BLaER1 treated with 17β-estradiol and CSF1 and Interleukin-3, amounts not matched to agents 10 nM and 100 nM (cell line): ENCODE measurements around the gene QKI.

ENCODE experiments used
- H3K27ac ChIP-seq, 11 experiments: shearing (Covaris generic); formaldehyde crosslinking; 2 replicates each; pipeline ENCODE4 v1.8.1; 2022
- H3K27me3 ChIP-seq, 11 experiments: shearing (Covaris generic); formaldehyde crosslinking; 2 replicates each; pipeline ENCODE4 v1.8.1; 2022
- H3K36me3 ChIP-seq, 11 experiments: shearing (Covaris generic); formaldehyde crosslinking; 2 replicates each; pipeline ENCODE4 v1.8.1; 2022
- H3K4me1 ChIP-seq, 10 experiments: shearing (Covaris generic); formaldehyde crosslinking; 2 replicates each; pipeline ENCODE4 v1.8.1; 2022
- H3K4me2 ChIP-seq, 11 experiments: shearing (Covaris generic); formaldehyde crosslinking; 2 replicates each; pipeline ENCODE4 v1.8.1; 2022
- H3K4me3 ChIP-seq, 10 experiments: shearing (Covaris generic); formaldehyde crosslinking; 2 replicates each; pipeline ENCODE4 v1.8.1; 2022
- H3K9ac ChIP-seq, 11 experiments: shearing (Covaris generic); formaldehyde crosslinking; 2 replicates each; pipeline ENCODE4 v1.8.1; 2022
- H3K9me3 ChIP-seq, 11 experiments: shearing (Covaris generic); formaldehyde crosslinking; replicated peaks in 1 of 11; 2 replicates each; pipeline ENCODE4 v1.8.1; 2022
- H4K20me1 ChIP-seq, 11 experiments: shearing (Covaris generic); formaldehyde crosslinking; 2 replicates each; pipeline ENCODE4 v1.8.1; 2022
- Cebpa-rat ChIP-seq, 11 experiments: shearing (Covaris generic); IDR thresholded peaks; 2 replicates each; pipeline ENCODE4 v1.8.1; 2022

QKI gene

DNA sequence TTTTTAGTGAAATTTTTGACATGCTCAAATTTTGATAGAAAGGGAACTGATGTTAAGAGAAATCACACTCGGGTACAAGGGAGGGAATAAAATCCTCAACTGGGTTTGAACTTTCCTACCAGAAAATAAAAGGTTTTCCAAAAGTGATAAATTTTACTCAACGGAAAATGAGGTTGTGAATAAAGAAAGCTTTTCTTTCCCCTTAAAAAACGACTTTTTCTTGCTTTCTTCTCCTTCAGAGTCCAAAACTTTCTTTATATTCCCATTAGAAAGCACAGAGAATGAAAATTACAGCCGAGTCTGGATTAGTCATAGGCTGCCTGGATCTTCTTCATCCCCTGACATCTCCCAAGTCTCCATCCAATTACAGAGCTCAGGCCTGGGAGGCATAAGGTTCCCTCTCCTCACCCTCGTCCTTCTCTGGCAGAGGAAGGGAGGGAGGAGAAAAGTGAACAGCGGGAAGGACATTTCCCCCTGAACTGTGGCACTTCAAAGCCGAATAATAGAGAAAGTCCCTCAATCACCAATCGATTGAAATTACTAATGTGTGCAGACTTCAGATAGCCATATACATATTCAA is 28.1 kb upstream of the QKI start:
- Histone ChIP-seq H3K27ac (no peak overlapping the region), H3K9me3 (peaks cover 11 to 23% (median 15%) of the 10 kb centered on the region in 11 experiments), H3K27me3 (no peaks in the 10 kb centered on the region), H4K20me1 (no peaks in the 10 kb centered on the region), H3K4me1 (peaks cover 12 to 33% (median 20%) of the 10 kb centered on the region in 10 experiments), H3K4me3 (no peak overlapping the region), H3K4me2 (no peak overlapping the region), H3K36me3 (no peaks in the 10 kb centered on the region; a peak in 1 of 22 replicates), H3K9ac (no peak overlapping the region)
- no peak for TF ChIP-seq Cebpa-rat (IDR thresholded peaks at IDR 0.05)

DNA sequence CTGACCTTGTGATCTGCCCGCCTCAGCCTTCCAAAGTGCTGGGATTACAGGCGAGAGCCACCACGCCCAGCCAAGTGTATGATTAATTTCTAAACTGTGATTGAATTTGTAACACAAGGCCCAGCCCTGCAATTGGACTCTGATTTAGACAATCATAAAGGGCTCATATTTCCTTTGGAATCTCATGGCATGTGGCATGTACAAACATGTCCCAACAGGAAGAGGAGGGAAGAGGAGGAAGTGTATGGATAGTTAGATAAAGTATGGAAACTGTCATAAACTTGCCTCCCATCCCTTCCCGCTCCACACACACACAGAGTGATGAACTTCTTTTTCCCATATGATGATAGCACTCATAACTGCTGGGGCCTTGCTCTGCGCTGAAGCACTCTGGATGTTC is 27.2 kb upstream of the QKI start:
- peaks cover 12 to 33% (median 20%) of the 10 kb centered on the region in 10 experiments for H3K4me1 ChIP-seq
- no peak overlapping the region for H3K4me3 ChIP-seq
- no peak for TF ChIP-seq Cebpa-rat (IDR thresholded peaks at IDR 0.05)
- peaks cover 11 to 23% (median 15%) of the 10 kb centered on the region in 11 experiments for H3K9me3 ChIP-seq
- H3K27me3 ChIP-seq = no peaks in the 10 kb centered on the region
- H3K36me3 ChIP-seq = no peaks in the 10 kb centered on the region; a peak in 1 of 22 replicates
- no peak overlapping the region for H3K9ac ChIP-seq
- H3K4me2 ChIP-seq = peak overlapping the region; percentile 9 to 51 (median 38); a peak in 12 of 22 replicates
- no peak overlapping the region for H3K27ac ChIP-seq
- H4K20me1 ChIP-seq = no peaks in the 10 kb centered on the region

DNA sequence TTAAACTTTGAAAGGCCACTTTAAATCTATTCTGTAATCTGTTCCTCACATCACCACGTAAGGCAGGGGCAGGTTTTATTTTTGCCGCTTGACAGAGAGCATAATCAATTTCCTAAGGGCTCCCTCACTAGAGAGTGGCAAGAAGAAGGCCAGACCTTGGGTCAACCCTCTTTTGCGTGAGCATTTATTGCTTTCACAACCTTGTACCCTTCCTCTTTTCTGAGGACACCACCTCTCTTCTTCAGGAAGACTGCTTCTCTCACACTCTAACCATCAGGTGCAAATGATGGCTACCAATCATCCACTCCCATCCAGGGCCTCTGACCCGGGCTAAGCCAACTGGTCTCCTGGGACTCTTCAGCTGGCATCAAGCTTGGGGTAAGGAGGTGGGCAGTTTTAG is 25.2 kb upstream of the QKI start:
- no peak overlapping the region for H3K9ac ChIP-seq
- peaks cover 12 to 37% (median 19%) of the 10 kb centered on the region in 10 experiments for H3K4me1 ChIP-seq
- no peaks in the 10 kb centered on the region for H4K20me1 ChIP-seq
- H3K27ac ChIP-seq = no peak overlapping the region
- no peaks in the 10 kb centered on the region for H3K27me3 ChIP-seq
- TF ChIP-seq Cebpa-rat (IDR thresholded peaks at IDR 0.05) = no peak
- peak overlapping the region in 2 of 11 experiments; percentile 4 to 15; a peak in 2 of 22 replicates for H3K4me2 ChIP-seq
- no peaks in the 10 kb centered on the region for H3K36me3 ChIP-seq
- H3K4me3 ChIP-seq = no peak overlapping the region
- peaks cover 0 to 5% (median 0%) of the 10 kb centered on the region in 11 experiments; a peak in 6 of 22 replicates for H3K9me3 ChIP-seq

DNA sequence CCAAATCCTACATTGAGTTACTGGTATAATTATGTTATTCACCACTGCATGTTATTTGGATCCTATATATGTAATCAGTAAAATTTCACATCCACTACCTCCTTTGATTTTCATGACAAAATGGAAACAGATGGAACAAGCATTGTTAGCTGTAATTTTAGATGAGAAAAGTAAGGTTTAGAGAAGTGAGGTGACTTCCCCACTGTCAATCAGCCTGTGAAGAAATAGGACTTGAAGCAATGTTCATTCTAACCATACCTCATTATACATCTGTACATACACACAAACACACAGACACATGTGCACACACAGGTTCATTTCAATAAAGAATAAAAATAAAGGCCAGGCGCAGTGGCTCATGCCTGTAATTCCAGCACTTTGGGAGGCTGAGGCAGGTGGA is 23.7 kb upstream of the QKI start:
- Histone ChIP-seq H4K20me1 (no peaks in the 10 kb centered on the region), H3K4me1 (peaks cover 12 to 37% (median 17%) of the 10 kb centered on the region in 10 experiments), H3K9me3 (no peaks in the 10 kb centered on the region), H3K4me3 (no peak overlapping the region), H3K27me3 (no peaks in the 10 kb centered on the region), H3K4me2 (no peak overlapping the region), H3K9ac (no peak overlapping the region), H3K27ac (no peak overlapping the region), H3K36me3 (no peaks in the 10 kb centered on the region)
- TF ChIP-seq Cebpa-rat (IDR thresholded peaks at IDR 0.05) = no peak

DNA sequence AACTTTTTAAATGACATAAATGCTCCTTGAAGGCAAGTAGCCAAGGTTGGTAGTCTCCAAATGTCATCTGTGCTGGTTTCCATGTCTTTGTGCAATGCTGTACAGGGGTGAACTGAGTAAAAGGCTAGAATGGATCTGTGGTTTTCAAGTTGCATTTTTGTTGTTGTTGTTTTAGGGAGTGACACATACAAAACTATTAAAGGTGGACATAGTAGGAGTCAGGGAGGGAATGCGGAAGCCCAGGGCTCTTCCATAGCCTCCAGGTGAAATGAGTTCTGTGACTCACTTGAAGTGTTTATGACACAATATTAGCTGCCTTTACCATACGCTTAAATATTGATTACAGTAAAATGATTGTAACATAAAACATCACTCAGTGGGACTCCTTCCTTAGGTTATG is 22.5 kb upstream of the QKI start:
- Histone ChIP-seq H3K4me3 (no peak overlapping the region), H3K27ac (no peak overlapping the region), H3K27me3 (no peaks in the 10 kb centered on the region), H3K4me1 (peaks cover 21 to 46% (median 24%) of the 10 kb centered on the region in 10 experiments), H3K9ac (no peak overlapping the region), H3K9me3 (no peaks in the 10 kb centered on the region), H4K20me1 (no peaks in the 10 kb centered on the region), H3K36me3 (no peaks in the 10 kb centered on the region), H3K4me2 (no peak overlapping the region)
- TF ChIP-seq Cebpa-rat (IDR thresholded peaks at IDR 0.05) = no peak

DNA sequence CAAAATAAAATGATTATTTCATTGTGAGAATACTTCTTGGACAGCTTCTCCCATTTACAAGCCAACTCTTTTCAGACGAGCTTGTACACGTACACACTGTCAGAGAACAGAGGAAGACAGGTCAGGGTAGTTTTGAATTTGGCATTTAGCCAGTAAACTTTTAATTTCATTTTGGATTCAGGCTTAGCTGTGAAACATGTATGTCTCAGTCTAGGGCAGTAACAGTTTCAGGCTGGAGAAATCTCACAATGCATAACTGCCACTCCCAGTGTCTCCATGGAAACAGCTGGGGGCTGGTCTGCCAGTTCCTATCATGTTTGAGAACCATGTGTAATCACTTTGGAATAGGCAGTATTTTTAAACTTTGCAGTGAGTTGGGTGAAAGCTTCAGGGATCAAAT is 22.0 kb upstream of the QKI start:
- Histone ChIP-seq H3K4me3 (no peak overlapping the region), H4K20me1 (no peaks in the 10 kb centered on the region), H3K27ac (no peak overlapping the region), H3K36me3 (no peaks in the 10 kb centered on the region), H3K9me3 (no peaks in the 10 kb centered on the region), H3K9ac (no peak overlapping the region), H3K27me3 (no peaks in the 10 kb centered on the region), H3K4me1 (peaks cover 16 to 46% (median 20%) of the 10 kb centered on the region in 10 experiments), H3K4me2 (peak overlapping the region in 3 of 11 experiments; percentile 8 to 32 (median 25); a peak in 3 of 22 replicates)
- no peak for TF ChIP-seq Cebpa-rat (IDR thresholded peaks at IDR 0.05)

DNA sequence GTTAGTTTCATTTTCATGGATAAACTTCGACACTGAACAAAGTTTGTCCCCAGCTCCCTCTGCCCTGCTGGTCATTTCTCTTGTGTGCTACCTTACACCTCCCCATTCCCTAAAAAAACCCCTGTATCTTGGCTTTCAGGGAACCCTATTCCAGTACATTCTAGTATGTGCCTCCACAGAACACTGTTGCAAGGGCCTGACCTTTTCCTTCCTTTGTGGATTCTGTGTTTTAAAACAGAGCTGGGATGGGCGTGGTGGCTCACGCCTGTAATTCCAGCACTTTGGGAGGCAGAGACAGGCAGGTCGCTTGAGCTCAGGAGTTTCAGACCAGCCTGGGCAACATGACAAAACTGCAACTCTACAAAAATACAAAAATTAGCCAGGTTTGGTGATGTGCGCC is 20.6 kb upstream of the QKI start:
- H3K4me1 ChIP-seq = peaks cover 9 to 52% (median 15%) of the 10 kb centered on the region in 10 experiments
- no peak overlapping the region for H3K27ac ChIP-seq
- no peaks in the 10 kb centered on the region for H3K27me3 ChIP-seq
- no peak overlapping the region for H3K4me3 ChIP-seq
- 0 out of 22 replicates have a peak overlapping the region, but pooled peaks of 3 of the 11 experiments have one; percentile 3 to 20 (median 14) for H3K4me2 ChIP-seq
- no peak for TF ChIP-seq Cebpa-rat (IDR thresholded peaks at IDR 0.05)
- H3K9ac ChIP-seq = no peak overlapping the region
- H4K20me1 ChIP-seq = no peaks in the 10 kb centered on the region
- no peaks in the 10 kb centered on the region for H3K36me3 ChIP-seq
- 0 out of 22 replicates have a peak, but pooled peaks cover 0 to 2% (median 0%) of the 10 kb centered on the region in 11 experiments for H3K9me3 ChIP-seq

DNA sequence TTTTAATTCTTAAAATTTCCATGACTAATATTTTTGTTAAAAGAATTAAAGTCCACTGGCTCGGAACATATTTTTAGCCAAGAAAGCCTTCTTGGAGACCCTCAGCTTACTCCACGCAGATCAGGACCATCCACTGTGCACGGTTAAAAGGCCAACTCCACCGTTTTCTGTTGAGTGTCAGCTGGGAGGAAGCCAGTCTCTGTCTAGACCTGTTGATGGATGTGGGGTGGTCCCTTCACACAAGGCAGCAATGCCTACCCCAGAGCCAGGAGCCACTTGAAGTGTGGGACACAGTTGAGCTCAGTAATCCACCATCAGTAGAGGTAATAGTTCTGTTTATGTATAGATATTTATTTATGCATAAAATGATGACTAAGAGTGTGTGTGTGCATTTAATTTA is 19.9 kb upstream of the QKI start:
- Histone ChIP-seq H3K4me3 (no peak overlapping the region), H3K27ac (no peak overlapping the region), H3K4me1 (peaks cover 9 to 55% (median 13%) of the 10 kb centered on the region in 10 experiments), H3K9me3 (0 out of 22 replicates have a peak, but pooled peaks cover 0 to 6% (median 0%) of the 10 kb centered on the region in 11 experiments), H3K27me3 (no peaks in the 10 kb centered on the region), H3K4me2 (no peak overlapping the region), H3K36me3 (no peaks in the 10 kb centered on the region), H3K9ac (no peak overlapping the region), H4K20me1 (no peaks in the 10 kb centered on the region)
- TF ChIP-seq Cebpa-rat (IDR thresholded peaks at IDR 0.05) = no peak

DNA sequence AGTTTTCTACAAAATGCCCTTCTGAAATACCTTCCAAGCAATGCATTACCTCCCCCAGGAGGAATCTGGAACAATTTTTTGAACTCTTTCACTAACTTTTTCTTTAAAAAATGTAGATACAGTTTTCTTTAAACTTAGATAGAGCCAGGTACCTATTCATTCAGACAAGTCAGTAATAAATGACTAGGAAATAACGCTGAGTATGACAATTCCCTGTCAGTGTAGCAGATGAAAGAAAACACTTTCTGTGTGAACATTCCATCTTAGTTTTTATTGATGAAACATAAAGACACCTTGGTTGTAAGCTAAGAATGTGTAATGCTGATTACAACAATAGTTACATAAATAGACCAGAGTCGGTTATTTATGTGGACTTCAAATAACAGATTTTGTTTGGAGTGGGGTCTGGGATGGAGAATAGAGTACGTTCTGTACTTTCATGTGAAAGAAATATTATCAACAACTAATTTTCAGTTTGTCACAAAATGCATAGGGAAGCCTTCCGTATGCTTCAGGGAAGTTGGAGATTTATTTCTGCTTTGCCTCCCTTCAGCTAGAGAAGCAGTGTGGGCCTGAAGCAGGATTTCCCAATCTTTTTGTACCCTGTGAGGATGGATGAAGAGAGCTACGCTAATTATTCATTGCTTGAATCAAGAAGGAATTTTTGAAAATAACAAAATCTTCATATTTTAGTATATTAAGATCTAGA is 19.2 kb upstream of the QKI start:
- 0 out of 22 replicates have a peak, but pooled peaks cover 0 to 6% (median 0%) of the 10 kb centered on the region in 11 experiments for H3K9me3 ChIP-seq
- H3K4me3 ChIP-seq = no peak overlapping the region
- H3K4me1 ChIP-seq = peaks cover 9 to 58% (median 12%) of the 10 kb centered on the region in 10 experiments; a peak in 19 of 20 replicates
- no peak overlapping the region for H3K9ac ChIP-seq
- no peak overlapping the region for H3K27ac ChIP-seq
- H4K20me1 ChIP-seq = no peaks in the 10 kb centered on the region
- no peaks in the 10 kb centered on the region for H3K27me3 ChIP-seq
- H3K36me3 ChIP-seq = no peaks in the 10 kb centered on the region
- H3K4me2 ChIP-seq = peak overlapping the region in 2 of 11 experiments; percentile 7 to 81; a peak in 2 of 22 replicates
- no peak for TF ChIP-seq Cebpa-rat (IDR thresholded peaks at IDR 0.05)
